ENCODE measurements around the gene EFCAB11.

EFCAB11 gene

DNA sequence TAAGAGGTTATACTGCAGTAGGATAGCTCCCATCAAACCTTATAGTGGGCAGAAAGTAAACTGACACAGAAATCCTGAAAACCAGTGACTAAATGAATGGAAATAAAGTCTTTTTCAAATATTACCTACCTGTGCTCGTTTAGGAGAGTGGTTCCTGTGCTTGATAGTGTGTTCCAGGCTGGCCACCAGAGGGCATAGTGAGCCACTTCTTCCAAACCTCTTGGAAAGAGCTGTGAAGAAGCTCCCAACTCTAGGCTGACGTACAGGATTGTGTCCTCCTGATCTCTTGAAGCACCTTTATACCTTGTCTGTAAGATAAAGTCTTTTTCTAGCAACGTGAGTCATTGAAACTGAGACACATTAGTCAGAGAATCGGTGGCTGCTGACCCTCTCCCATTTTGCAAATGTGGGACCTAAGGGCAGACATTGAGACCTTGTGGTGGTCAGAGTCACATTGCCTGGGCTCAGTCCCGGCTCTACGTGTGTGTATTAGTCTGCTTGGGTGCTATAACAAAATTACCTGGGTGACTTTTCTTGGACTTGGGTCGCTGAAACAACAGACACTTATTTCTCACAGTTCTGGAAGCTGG is 18.8 kb upstream of the EFCAB11 start:
- TF ChIP-seq, protein P1, sequence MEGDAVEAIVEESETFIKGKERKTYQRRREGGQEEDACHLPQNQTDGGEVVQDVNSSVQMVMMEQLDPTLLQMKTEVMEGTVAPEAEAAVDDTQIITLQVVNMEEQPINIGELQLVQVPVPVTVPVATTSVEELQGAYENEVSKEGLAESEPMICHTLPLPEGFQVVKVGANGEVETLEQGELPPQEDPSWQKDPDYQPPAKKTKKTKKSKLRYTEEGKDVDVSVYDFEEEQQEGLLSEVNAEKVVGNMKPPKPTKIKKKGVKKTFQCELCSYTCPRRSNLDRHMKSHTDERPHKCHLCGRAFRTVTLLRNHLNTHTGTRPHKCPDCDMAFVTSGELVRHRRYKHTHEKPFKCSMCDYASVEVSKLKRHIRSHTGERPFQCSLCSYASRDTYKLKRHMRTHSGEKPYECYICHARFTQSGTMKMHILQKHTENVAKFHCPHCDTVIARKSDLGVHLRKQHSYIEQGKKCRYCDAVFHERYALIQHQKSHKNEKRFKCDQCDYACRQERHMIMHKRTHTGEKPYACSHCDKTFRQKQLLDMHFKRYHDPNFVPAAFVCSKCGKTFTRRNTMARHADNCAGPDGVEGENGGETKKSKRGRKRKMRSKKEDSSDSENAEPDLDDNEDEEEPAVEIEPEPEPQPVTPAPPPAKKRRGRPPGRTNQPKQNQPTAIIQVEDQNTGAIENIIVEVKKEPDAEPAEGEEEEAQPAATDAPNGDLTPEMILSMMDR (IDR thresholded peaks at IDR 0.05; ENCODE audit: low read depth, low read length): peak; percentile 87
- no peak overlapping the region for H3K4me3 ChIP-seq (replicated peaks in 1 of 2; ENCODE audit: low read depth in 2 of 2, low read length in 2 of 2)
- DNase-seq (ENCODE audit: low read depth in 2 of 2): peak; percentile 83 to 85

DNA sequence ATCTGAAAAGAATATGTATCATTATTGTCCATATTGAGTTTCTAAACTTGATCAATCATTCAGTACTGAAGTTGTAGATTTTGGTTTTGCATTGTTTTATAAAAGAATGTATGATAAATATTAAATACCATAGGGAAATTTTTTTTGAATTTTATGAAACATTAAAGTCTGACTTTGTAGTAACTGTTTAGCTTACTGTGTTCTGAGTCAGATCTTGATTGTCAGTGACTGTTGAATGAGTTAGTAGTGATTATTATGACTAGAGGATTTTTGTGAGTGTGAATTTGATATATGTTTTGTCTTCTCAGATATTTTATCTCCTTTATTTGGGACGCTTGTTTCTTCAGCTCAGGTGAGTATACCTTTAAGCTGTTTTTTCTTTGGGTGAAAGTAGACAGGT is 11.3 kb upstream of the EFCAB11 start:
- TF ChIP-seq, protein P1 (IDR thresholded peaks at IDR 0.05; ENCODE audit: low read depth, low read length): no peak
- H3K4me3 ChIP-seq (replicated peaks in 1 of 2; ENCODE audit: low read depth in 2 of 2, low read length in 2 of 2): no peak overlapping the region
- peak in 1 of 2 donors; percentile 38 for DNase-seq (ENCODE audit: low read depth in 2 of 2)

DNA sequence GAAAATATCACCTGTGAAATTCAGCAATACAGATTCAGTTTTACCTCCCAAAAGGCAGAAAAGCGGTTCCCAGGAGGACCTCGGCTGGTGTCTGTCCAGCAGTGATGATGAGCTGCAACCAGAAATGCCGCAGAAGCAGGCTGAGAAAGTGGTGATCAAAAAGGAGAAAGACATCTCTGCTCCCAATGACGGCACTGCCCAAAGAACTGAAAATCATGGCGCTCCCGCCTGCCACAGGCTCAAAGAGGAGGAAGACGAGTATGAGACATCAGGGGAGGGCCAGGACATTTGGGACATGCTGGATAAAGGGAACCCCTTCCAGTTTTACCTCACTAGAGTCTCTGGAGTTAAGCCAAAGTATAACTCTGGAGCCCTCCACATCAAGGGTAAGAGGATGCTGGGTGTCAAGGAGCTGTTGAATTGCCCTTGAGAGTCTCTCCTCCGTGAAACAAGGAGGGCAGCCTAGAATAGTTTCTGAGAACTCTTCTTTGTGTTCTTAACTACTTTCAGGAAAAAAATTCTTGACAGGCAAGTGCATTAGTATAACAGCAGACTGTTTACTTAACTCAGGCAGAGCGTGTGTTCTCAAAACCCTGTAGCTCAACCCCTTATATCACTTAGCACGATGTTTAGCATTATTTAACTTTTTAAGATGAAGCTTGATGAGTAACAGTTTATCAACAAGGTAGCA is 8.9 kb upstream of the EFCAB11 start:
- TF ChIP-seq, protein P1 (IDR thresholded peaks at IDR 0.05; ENCODE audit: low read depth, low read length): no peak
- DNase-seq (ENCODE audit: low read depth in 2 of 2): no peak
- H3K4me3 ChIP-seq (replicated peaks in 1 of 2; ENCODE audit: low read depth in 2 of 2, low read length in 2 of 2): no peak overlapping the region

DNA sequence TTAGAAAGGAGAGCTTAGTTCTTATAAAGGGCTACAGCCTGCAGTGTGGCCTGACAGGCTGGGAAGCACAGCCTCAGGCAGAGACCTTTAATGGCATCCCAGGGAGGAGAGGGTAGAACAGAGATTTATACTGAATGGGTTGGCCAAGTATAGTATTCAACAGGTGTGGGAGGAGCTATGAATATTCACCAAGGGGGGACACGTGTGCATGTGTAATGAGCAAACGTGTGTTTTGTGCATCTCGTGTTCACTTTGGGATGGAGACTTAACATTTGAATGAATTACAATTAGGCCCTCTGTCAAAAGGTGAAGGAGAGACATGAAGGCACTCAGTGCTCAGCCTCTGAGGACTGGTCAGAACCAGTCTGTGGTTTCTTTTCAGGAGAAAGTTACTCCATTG is 6.4 kb upstream of the EFCAB11 start:
- TF ChIP-seq, protein P1 (IDR thresholded peaks at IDR 0.05; ENCODE audit: low read depth, low read length): no peak
- H3K4me3 ChIP-seq (replicated peaks in 1 of 2; ENCODE audit: low read depth in 2 of 2, low read length in 2 of 2): no peak overlapping the region
- no peak for DNase-seq (ENCODE audit: low read depth in 2 of 2)

DNA sequence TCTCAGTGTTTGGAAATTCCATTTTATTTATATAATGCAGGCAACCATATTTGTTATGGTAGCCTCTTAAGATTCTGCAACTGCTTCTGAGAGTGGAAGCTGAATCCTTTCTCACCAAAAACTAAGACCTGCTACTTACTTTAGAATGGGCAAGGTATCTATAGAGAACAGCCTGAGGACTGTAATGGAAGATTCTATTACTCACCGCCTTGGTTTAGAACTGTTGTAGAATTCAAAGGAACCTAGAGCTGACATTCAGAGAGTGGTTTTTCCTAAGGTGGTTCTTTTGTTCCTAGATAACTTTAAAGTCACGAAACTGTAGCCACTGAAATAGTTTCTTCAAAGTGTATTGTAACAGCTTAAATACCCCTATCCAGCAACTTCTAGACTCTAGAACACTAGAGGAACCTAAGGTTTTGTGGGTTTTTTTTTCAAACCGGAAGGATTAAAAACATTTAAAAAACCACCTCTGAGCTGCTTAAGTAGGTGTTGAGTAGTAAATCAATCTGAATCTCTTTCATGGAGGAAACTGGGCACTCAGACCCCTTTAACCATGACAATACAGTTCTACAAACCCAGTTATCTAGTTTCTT is 5.4 kb upstream of the EFCAB11 start:
- H3K4me3 ChIP-seq (replicated peaks in 1 of 2; ENCODE audit: low read depth in 2 of 2, low read length in 2 of 2): no peak overlapping the region
- DNase-seq (ENCODE audit: low read depth in 2 of 2): no peak
- TF ChIP-seq, protein P1 (IDR thresholded peaks at IDR 0.05; ENCODE audit: low read depth, low read length): no peak

DNA sequence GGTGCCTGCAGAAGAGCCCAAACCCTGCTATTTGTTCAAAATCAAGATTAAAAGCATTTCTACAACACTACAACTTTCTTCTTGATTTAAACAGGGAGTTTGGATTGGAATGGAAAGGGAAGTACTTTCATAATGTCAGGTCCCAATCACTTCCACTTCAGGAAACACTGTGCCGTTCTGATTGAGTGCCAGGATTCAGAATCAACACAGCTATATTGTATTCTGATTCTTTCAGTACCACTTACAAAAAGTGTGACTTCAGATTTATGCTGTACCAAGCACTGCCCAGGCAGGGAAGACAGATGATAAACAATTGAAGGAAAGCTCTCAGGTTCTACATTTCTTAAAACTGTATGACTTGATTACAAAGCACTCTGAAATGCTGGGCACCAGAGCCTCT is 4.4 kb upstream of the EFCAB11 start:
- DNase-seq (ENCODE audit: low read depth in 2 of 2): no peak
- H3K4me3 ChIP-seq (replicated peaks in 1 of 2; ENCODE audit: low read depth in 2 of 2, low read length in 2 of 2): no peak overlapping the region
- TF ChIP-seq, protein P1 (IDR thresholded peaks at IDR 0.05; ENCODE audit: low read depth, low read length): no peak
